Breast epithelium (tissue), 3 donors: ENCODE results near the gene SPDYE4.

ENCODE experiments used
- CTCF ChIP-seq, 3 donors: fragments of 450-650 bp; IDR thresholded peaks; one replicate each; pipeline ENCODE4 v1.5.1; 2016 to 2017; ENCODE audit warnings: antibody characterized with exemption in 3 of 3, mild to moderate bottlenecking in 3 of 3, moderate library complexity in 3 of 3
- POLR2A ChIP-seq: fragments of 450-650 bp; IDR thresholded peaks from one replicate; pipeline ENCODE4 v1.6.1; 2016; ENCODE audit warnings: antibody characterized with exemption, mild to moderate bottlenecking, moderate library complexity

DNA sequence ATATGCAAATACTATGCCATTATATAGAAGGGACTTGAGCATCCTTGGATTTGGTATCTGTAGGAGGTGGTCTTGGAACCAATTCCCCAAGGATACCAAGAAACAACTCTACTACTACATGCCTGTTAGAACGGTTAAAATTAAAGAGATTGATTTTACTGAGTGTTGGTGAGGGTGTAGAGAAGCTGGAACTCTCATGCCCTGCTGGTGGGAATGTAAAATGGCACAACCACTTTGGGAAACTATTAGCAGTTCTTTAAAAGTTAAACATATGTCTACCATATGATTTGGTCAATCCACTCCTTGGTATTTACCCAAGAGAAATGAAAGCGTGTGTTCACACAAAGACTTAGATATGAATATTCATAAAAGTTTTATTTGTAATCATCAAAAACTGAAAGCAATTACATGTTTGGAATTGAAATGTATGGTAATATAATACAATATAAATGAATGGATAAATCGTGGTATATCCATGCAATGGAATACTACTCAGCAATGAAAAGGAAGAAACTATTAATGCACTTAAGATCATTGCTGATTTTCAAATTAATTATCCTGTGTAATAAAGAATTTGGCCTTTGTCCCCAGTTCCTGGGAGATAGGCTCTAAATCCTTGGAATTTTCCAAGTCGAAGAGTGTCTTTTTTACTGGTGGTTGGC is 33.0 kb upstream of the SPDYE4 start:
- TF ChIP-seq CTCF (IDR thresholded peaks at IDR 0.05) (no peak), POLR2A (no peak)
